ENCODE data around the gene C19orf33. TPM values are rescaled to one million over a fixed set of nuclear protein-coding genes. Genes with fewer than 3 reads are reported as not detected.

C19orf33 gene
- total RNA-seq, 1 experiment from 2014 or later, result 135 TPM

DNA sequence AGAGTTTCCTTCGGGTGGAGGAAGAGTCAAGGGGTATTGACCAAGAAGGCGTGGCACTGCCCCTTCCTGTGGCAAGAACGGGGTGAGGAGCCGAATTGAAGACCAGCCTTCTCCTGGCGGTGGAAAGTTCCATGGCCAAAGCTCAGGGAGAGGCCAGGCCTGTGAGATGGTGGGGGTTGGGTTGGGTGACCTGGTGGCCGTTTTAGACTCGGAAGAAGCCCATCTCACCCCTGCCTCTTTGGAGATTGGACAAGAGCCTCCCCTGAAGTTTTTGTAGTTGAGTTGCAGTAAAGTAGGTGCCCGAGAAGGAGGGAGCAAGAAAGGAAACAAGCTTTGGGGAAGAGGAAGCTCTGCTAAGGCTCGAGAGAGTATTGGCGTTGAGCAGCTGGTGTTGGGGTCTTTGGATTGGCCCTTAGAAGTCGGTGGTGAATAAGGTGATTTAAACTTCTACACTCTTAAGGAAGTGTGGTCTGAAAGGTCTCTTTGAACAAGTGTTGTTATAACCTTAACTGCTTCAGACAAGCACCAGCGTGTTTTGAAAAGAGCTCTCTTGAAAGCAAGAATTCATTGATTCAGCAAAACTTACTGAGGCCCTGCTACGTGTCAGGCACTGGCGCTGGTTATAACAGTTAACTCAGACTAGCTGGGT, 38.7 kb upstream of the C19orf33 start:
- CTCF ChIA-PET, result interaction anchor here (0.8 to 1.2 kb wide), 4 partner anchors 21 to 70 kb away, joined by 3 to 4 read pairs (median 4); no protein-coding TSS in a partner anchor
- peaks cover 54 to 71% of the 10 kb centered on the region in 2 experiments for H3K4me1 ChIP-seq (ENCODE audit: control insufficient read depth in 1 of 2, insufficient read depth in 2 of 2, low read length in 2 of 2)
- TSS peak; percentile 69 for BruUV-seq (replicated peaks)
- H3K4me2 ChIP-seq (ENCODE audit: low read length), result peak overlapping the region; percentile 90
- no peaks in the 10 kb centered on the region; a peak in 1 of 4 replicates for H3K36me3 ChIP-seq (ENCODE audit: control insufficient read depth in 1 of 2, insufficient read depth in 2 of 2, low read length in 2 of 2)
- no peak for TF ChIP-seq SP1 (IDR thresholded peaks at IDR 0.05; ENCODE audit: low read depth)
- no peak for TF ChIP-seq TCF7L2 (IDR thresholded peaks at IDR 0.05; ENCODE audit: borderline replicate concordance, extremely low read depth, insufficient read depth, insufficient read length)
- no peak for TF ChIP-seq JUND (IDR thresholded peaks at IDR 0.05)
- no peak for TF ChIP-seq RAD21 (IDR thresholded peaks at IDR 0.05; ENCODE audit: low read depth)
- TF ChIP-seq EZH2phosphoT487 (IDR thresholded peaks at IDR 0.05; ENCODE audit: borderline replicate concordance), result no peak
- TF ChIP-seq EZH2 (IDR thresholded peaks at IDR 0.05), result no peak
- no peak for TF ChIP-seq CTCF (IDR thresholded peaks at IDR 0.05 in 2 of 3, conservative IDR thresholded peaks at IDR 0.05 in 1 of 3; ENCODE audit: borderline replicate concordance in 1 of 3, insufficient read depth in 1 of 3, low read depth in 2 of 3, low read length in 2 of 3)
- no peak for TF ChIP-seq SIN3A (IDR thresholded peaks at IDR 0.05; ENCODE audit: low read depth)
- no peak for TF ChIP-seq POLR2AphosphoS5 (IDR thresholded peaks at IDR 0.05; ENCODE audit: low read depth, low read length)
- TF ChIP-seq EGR1 (IDR thresholded peaks at IDR 0.05; ENCODE audit: low read depth), result no peak
- no peak for TF ChIP-seq POLR2A (IDR thresholded peaks at IDR 0.05; ENCODE audit: borderline replicate concordance, extremely low read depth, insufficient read depth, insufficient read length)
- TF ChIP-seq CEBPB (IDR thresholded peaks at IDR 0.05; ENCODE audit: low read depth), result no peak
- no peak for TF ChIP-seq ZFX (IDR thresholded peaks at IDR 0.05)
- ATAC-seq, result no peak
- no peaks in the 10 kb centered on the region; the same call in 1 of the 2 replicates for H4K20me1 ChIP-seq (ENCODE audit: insufficient read depth)
- DNase-seq (ENCODE audit: low read depth, low spot score), result no peak
- intact Hi-C loops (cut with micrococcal nuclease), result no loop called here
- peak overlapping the region; percentile 81 to 100 for H3K4me3 ChIP-seq (replicated peaks in 1 of 2; ENCODE audit: low read depth in 1 of 2, low read length in 2 of 2)
- RAD21 ChIA-PET (ENCODE audit: low non-redundant PET in 1 of 2, low total read pairs in 2 of 2, uncharacterized antibody in 2 of 2, unreplicated experiment in 2 of 2), result interaction anchor here in 1 of 2 experiments (0.6 kb wide), 1 partner anchor 22 kb away, joined by 4 read pairs; no protein-coding TSS in a partner anchor
- no peak overlapping the region for H2AFZ ChIP-seq (ENCODE audit: low read depth, low read length, poor library complexity, severe bottlenecking)
- peak overlapping the region; percentile 99 for H3K27ac ChIP-seq (ENCODE audit: low read depth, low read length)
- no peaks in the 10 kb centered on the region for H3K9me2 ChIP-seq (ENCODE audit: insufficient read depth)
- no peaks in the 10 kb centered on the region for H3K27me3 ChIP-seq (ENCODE audit: insufficient read depth, low read length)
- no peaks in the 10 kb centered on the region for H3K9me3 ChIP-seq (ENCODE audit: control insufficient read depth in 1 of 2, insufficient read depth in 1 of 2, low read depth in 1 of 2, low read length in 2 of 2)
- POLR2A ChIA-PET, result interaction anchor here (0.7 to 2.9 kb wide), 8 partner anchors 12 to 67 kb away, joined by 3 to 15 read pairs (median 4); partner anchors contain the start of gene C19orf33
- H3K9ac ChIP-seq (ENCODE audit: low read length), result peak overlapping the region; percentile 88
- peaks cover 59% of the 10 kb centered on the region for H3K79me2 ChIP-seq (ENCODE audit: insufficient read depth, low read length)
